Stimulated activated CD4-positive, alpha-beta T cell treated with anti-CD3 and anti-CD28 coated beads, Interleukin-2, amount 100 ng/mL, for 4 hours (primary cell): ENCODE measurements around the gene ZNF777.

Experiments used
- DNase-seq: peaks from one replicate; pipeline ENCODE4 v3.0.0-alpha.2; 2020; ENCODE audit warnings: low read depth

ZNF777 gene

GRCh38 chr7:149476791-149477190 lies 15.9 kb upstream of the ZNF777 start:
- DNase-seq = no peak

GRCh38 chr7:149475121-149476045 lies 14.5 kb upstream of the ZNF777 start:
- DNase-seq = no peak

- DNase-seq = no peak
Observed at GRCh38 chr7:149474309-149475120, 13.7 kb upstream of the ZNF777 start.

- DNase-seq = no peak
Observed at GRCh38 chr7:149473251-149473650, 12.4 kb upstream of the ZNF777 start.

DNA sequence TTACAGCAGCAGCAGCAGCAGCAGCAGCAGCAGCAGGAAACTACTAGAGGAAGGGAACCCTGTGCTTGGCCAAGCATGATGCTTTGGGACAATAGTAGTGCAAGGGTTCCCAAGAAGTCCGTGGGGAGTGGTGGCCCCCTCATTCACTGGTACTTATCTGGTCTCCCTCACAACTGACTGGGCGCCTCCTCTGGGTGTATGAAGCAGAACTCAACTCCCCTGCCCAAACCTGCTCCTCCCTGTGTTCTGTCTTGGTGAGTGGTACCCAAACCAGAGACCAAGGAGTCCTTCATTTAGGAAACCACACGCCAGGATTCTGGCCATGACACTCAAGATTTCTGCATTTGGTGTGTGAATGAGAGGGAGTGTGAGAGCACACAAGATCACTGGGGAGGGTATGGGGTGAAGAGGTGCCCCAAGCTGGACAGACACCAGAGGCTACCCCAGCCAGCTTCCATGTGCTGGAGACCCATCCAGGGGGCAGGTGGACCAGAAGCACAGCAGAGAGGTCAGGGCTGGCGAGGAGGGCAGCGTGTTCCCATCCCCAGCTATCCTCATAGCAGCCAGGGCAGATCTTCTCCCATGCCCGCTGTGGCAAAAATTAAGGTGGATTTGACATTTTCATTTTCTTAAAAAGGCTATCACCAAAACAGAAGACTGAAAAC lies 10.6 kb upstream of the ZNF777 start:
- DNase-seq = no peak

DNA sequence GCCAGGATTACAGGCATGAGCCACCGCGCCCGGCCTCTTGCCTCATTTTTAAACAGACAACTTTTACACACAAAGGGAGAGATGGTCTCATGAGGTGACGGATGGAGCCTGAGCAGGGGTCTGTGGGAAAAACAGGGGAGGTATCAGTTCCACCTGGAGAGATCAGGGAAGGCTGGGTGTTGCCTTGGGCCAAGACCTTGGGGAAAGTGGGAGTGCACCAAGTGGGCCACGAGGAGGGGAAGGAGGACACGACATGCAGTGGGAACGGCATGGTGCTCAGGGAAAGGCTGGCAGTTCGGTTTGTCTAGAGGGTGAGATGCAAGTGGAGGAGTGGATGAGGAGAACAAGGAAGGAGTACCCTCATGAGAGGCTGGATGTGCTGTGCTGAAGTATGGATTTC lies 8.9 kb upstream of the ZNF777 start:
- no peak for DNase-seq

GRCh38 chr7:149468208-149468607 lies 7.3 kb upstream of the ZNF777 start:
- DNase-seq = no peak

- DNase-seq = no peak
Observed at GRCh38 chr7:149467321-149467859, 6.5 kb upstream of the ZNF777 start.

DNA sequence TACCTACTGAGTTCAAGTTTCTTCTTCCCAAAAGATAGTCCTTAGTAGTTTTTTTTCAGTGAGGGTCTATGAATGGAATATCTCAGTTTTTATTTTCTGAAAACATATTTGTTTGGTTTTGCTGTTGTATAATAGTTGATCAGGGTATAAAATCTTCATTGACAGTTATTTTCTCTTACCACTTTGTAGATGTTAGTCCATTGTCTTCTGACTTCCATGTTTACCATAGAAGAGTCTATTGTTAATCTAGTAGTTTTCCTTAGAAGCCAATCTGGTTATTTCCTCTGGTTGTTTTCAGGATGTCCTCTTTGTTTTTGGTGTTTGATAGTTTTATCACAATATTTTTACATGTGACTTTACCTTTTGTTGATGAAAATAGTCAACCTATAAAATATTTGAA lies 5.5 kb upstream of the ZNF777 start:
- no peak for DNase-seq

DNA sequence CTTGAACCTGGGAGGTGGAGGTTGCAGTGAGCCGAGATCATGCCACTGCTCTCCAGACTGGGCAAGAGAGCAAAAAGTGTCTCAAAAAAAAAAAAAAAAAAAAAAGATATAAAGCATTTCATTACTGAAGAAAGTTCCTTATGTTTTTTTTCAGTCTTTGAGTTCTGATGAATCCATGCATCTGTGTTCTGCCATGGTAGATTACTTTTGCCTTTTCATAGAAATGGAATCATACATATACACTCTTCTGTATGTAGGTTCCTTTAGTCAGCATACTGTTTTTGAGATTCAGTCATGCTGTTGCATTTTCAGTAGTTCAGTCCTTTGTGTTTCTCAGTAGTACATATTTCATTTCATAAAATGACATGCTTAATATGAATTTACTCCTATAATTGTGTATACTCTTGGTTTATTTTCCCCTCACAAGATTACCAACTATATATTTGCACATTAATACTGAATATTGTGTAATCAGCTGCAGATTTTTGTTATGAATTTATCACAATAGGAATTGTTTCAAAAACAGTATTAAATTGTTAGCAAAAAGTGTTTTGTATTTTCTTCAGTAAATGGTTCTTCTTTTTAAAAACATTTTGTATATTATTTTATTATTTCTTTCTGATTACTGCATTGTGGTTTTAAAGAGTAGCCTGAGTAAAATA lies 2.8 kb upstream of the ZNF777 start:
- DNase-seq = no peak

DNA sequence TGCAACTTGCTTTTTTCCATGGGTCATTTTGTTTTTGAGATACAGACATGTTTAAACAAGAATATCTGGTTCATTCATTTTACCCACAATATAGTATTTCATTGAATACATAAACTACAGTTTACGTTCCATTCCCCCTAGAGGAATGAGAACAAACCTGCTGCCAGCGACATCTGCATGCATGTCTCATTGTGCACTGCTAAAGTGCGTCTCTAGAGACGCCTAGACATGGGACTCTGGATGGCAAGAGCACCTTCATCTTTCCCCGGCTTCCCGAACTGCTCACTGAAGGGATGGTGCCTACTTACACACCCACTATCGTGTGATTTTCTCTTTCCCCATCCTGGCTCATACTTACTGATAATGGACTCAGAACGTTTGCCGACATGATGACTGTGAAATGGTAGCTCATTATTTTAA lies 1.2 kb upstream of the ZNF777 start:
- no peak for DNase-seq

DNA sequence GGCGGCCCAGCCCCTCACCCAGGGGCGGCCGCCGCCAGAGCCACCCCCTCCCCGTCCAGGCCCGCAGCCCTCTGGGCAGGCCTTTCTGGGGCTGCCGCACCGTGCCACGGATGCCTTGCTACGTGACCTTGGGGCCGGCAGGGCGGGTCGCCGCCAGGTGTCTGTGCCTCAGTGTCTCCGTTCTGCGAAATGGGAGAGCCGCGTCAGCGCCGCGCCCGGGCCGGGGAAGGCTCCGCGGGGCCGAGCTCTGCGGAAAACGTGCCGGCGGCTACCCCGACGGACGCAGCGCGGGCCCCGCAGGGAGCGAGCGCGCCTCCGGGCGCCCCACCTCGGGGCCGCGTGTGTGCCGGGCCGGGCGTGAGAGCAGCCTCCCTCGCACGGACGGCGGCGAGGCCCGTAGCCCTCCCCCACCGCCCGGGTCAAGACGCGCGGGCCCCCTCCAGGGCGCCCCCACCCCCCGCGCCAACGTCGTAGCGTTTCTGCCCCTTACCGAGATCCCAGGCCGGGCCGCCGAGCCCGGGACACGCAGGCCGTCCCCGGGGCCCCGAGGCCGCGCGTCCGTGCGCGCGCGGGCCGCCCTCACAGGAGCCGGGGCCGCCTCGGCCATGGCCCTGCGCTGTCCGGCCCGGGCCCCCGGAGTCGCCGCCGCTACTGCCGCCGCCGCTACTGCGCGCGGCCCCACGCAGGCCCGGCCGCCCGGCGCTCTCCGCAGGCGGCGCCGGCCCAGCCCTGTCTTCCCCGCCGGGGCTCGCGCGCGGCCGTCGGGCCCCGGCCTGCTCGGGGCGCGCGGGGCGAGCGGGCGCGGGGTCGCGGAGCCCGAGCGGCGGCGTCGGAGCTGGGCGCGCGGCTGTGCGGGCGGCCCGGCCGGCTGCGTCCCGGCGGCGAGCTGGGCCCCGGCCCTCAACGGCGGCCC lies 1.1 kb downstream of the ZNF777 start:
- DNase-seq = no peak

- no peak for DNase-seq
Observed at GRCh38 chr7:149459201-149459539, 1.7 kb downstream of the ZNF777 start.

DNA sequence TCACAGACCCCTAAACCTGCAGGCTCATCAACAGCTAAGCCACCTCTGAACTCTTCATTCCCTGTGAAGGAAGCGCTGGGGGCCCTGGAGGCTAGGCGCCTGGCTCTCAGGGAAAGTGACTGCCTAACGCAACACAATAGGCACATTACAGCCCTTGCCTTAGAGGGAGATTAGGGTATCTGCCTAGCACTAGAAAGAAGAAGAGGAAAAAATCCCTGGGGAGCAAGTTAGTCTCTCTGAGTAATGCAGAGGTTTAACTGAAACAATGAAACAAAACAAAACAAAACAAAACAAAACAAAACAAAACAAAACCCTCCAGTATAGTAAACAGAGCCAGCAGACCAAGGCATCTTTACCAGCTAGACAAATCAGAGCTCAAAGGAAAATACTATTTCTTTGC lies 2.6 kb downstream of the ZNF777 start:
- no peak for DNase-seq

- no peak for DNase-seq
Observed at GRCh38 chr7:149457766-149458165, 3.1 kb downstream of the ZNF777 start.

- DNase-seq = no peak
Observed at GRCh38 chr7:149456506-149457421, 4.1 kb downstream of the ZNF777 start.

DNA sequence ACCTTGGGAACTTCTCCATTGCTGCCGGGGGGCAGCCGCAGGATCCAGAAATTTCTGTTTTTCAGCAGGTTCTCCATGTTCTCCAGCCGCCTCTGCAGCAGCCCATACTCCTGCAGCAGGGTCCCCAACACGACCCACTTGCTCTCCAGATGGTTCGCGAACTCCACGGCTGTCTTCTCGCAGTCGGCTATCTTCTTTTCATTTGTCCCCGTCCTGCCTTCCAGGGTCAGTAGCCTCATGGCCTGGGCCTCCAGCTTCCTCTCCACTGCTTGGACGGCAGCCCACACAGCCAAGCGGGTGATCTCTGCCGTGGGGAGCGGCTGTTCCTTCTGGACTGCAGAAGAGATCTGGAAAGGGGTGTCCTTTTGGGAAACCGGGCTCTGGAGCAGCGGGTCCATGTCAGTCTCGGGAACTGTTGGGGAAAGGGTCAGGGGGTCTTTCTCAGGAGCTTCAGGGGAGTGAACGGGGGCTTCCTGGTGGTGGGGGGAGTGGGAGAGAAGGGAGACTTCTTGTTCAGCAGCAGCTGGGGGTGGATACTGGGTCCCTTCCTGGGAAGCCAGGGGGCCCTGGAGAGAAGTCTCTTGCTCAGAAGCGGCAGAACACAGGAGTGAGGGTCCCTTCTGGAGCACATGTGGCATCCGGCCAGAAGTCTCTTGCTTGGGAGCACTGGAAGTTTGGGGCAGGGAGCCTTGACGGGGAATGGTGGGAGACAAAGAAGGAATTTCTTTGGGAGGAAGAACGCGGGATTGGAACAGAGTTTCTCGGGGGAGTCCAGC lies 5.5 kb downstream of the ZNF777 start:
- DNase-seq = no peak

- DNase-seq = no peak
Observed at GRCh38 chr7:149454750-149455149, 6.1 kb downstream of the ZNF777 start.

GRCh38 chr7:149454006-149454405 lies 6.9 kb downstream of the ZNF777 start:
- DNase-seq = no peak
